PC-3 (cell line): ENCODE results near the gene TEX36. TPM values are rescaled to one million over a fixed set of nuclear protein-coding genes. Genes with fewer than 3 reads are reported as not detected.

ENCODE experiments used
- ATAC-seq: fragments of 200-7000 bp; cut with Tn5 transposase; 2 replicates; pipeline ENCODE4 v1.9.1; 2020; ENCODE audit warnings: mild to moderate bottlenecking, moderate library complexity
- BruUV-seq: library from RNA; stranded (reverse); fragments of 400-500 nt; replicated peaks from 2 replicates; lab custom pipeline; 2021; lab: Mats Ljungman, UMichigan
- CTCF ChIA-PET: fragments of 300-600 bp; sonication (Branson Sonifier 250); formaldehyde crosslinking; loops from one replicate; lab custom pipeline; 2022; ENCODE audit warnings: antibody characterized with exemption; lab: Charles Lee
- POLR2A ChIA-PET: fragments of 300-600 bp; sonication (Branson Sonifier 250); formaldehyde crosslinking; loops from one replicate; lab custom pipeline; 2022; ENCODE audit warnings: antibody characterized with exemption; ENCODE audit not compliant: unreplicated experiment; lab: Charles Lee
- DNase-seq: peaks from one replicate; pipeline ENCODE4 v3.0.0-alpha.2; 2015
- H2AFZ ChIP-seq: fragments of 300-600 bp; sonication (generic); 2 replicates; pipeline ENCODE4 v1.6.0; 2016; ENCODE audit warnings: antibody characterized with exemption, low read length
- H3F3A ChIP-seq: fragments of 300-600 bp; sonication (generic); one replicate; pipeline ENCODE4 v1.6.0; 2017; ENCODE audit warnings: antibody characterized with exemption, low read length, control low read depth, mild to moderate bottlenecking; ENCODE audit not compliant: unreplicated experiment
- H3K27ac ChIP-seq: fragments of 300-600 bp; sonication (generic); 2 replicates; pipeline ENCODE4 v1.5.1; 2016; ENCODE audit warnings: mild to moderate bottlenecking, low read length
- H3K27me3 ChIP-seq: fragments of 300-600 bp; sonication (generic); 2 replicates; pipeline ENCODE4 v1.6.1; 2016; ENCODE audit warnings: low read length, mixed read lengths
- H3K36me3 ChIP-seq: fragments of 300-600 bp; sonication (generic); 2 replicates; pipeline ENCODE4 v1.6.1; 2016; ENCODE audit warnings: low read depth, mixed run types, low read length, mixed read lengths
- H3K4me1 ChIP-seq: fragments of 300-600 bp; sonication (generic); 2 replicates; pipeline ENCODE4 v1.5.1; 2016; ENCODE audit warnings: low read length; ENCODE audit not compliant: insufficient read depth
- H3K4me2 ChIP-seq: fragments of 300-600 bp; sonication (generic); 2 replicates; pipeline ENCODE4 v1.6.0; 2016; ENCODE audit warnings: low read length
- H3K4me3 ChIP-seq: fragments of 300-600 bp; sonication (generic); 2 replicates; pipeline ENCODE4 v1.5.1; 2016; ENCODE audit warnings: mild to moderate bottlenecking, low read length, mixed read lengths
- H3K79me2 ChIP-seq: fragments of 300-600 bp; sonication (generic); 2 replicates; pipeline ENCODE4 v1.6.1; 2017; ENCODE audit warnings: low read length, mixed read lengths
- H3K9ac ChIP-seq: fragments of 300-600 bp; sonication (generic); 2 replicates; pipeline ENCODE4 v1.6.0; 2016; ENCODE audit warnings: mild to moderate bottlenecking, low read length
- H3K9me2 ChIP-seq: fragments of 300-600 bp; sonication (generic); replicated peaks from 2 replicates; pipeline ENCODE4 v1.6.1; 2016; ENCODE audit warnings: mixed run types, low read length, mixed read lengths
- H3K9me3 ChIP-seq: fragments of 300-600 bp; sonication (generic); 2 replicates; pipeline ENCODE4 v1.6.1; 2016; ENCODE audit warnings: low read length, mixed read lengths
- H4K20me1 ChIP-seq: fragments of 300-600 bp; sonication (generic); 2 replicates; pipeline ENCODE4 v1.6.1; 2016; ENCODE audit warnings: low read length, mixed read lengths
- EZH2 ChIP-seq: fragments of 300-600 bp; sonication (generic); IDR thresholded peaks from one replicate; pipeline ENCODE4 v1.6.1; 2017; ENCODE audit warnings: antibody characterized with exemption, mild to moderate bottlenecking, low read length; ENCODE audit not compliant: unreplicated experiment
- EZH2phosphoT487 ChIP-seq: fragments of 300-600 bp; sonication (generic); IDR thresholded peaks from 2 replicates; pipeline ENCODE4 v1.6.1; 2018; ENCODE audit warnings: mild to moderate bottlenecking, antibody characterized with exemption, low read length, borderline replicate concordance
- intact Hi-C: fragments of 100-400 bp; cut with micrococcal nuclease; formaldehyde crosslinking; loops from 2 replicates; pipeline ENCODE4 v1.9.0; 2023
- total RNA-seq: library from RNA; depleted of rRNA; stranded (reverse); fragments of >200 nt; gene quantifications from 2 replicates; pipeline ENCODE4 v1.2.3, GENCODE V29; 2014
- TF ChIP-seq, protein P1 (sequence below): fragments of 300-600 bp; sonication (generic); conservative IDR thresholded peaks from 2 replicates; pipeline ENCODE4 v1.5.1; 2017; ENCODE audit warnings: antibody characterized with exemption, low read depth, mild to moderate bottlenecking, low read length

Gene TEX36
- total RNA-seq, 1 experiment from 2014 or later = not detected

DNA sequence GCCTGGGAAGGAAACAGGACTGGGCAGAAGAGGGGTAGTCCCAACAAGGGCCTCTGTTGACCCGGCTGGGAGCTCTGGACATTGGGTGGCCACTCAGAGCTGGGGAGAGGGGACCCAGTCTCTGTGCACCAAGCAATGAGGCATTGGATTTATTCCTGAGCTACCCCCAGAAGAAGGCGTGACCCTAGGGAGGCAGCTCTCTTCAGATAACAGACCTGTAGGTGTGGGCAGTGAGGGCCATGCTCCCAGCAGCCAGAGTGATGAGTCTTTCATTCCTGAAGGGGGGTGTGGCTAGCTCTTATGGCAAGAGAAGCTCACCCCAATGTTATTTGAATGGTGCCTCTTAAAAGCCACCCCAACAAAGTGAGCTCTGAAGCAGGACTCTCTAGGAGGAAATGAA, 20.4 kb downstream of the TEX36 start:
- H3K27me3 ChIP-seq = no peaks in the 10 kb centered on the region
- H3K9ac ChIP-seq = no peak overlapping the region
- BruUV-seq = no TSS peak
- H3K4me3 ChIP-seq = no peak overlapping the region
- no peaks in the 10 kb centered on the region for H3F3A ChIP-seq
- no peaks in the 10 kb centered on the region for H4K20me1 ChIP-seq
- DNase-seq (peak; percentile 37), ATAC-seq (peak; percentile 37)
- H3K36me3 ChIP-seq = no peaks in the 10 kb centered on the region
- peak overlapping the region; percentile 50 for H3K27ac ChIP-seq
- ChIA-PET POLR2A (no interaction called here), CTCF (no interaction called here)
- no peaks in the 10 kb centered on the region for H3K9me2 ChIP-seq
- peak overlapping the region; percentile 50; the same call in 1 of the 2 replicates for H2AFZ ChIP-seq
- intact Hi-C loops = no loop called here
- H3K4me1 ChIP-seq = peaks cover 18% of the 10 kb centered on the region
- H3K4me2 ChIP-seq = peak overlapping the region; percentile 31; the same call in 1 of the 2 replicates
- no peaks in the 10 kb centered on the region for H3K9me3 ChIP-seq
- no peaks in the 10 kb centered on the region for H3K79me2 ChIP-seq
- TF ChIP-seq EZH2 (no peak), EZH2phosphoT487 (no peak)
- TF ChIP-seq, protein P1, sequence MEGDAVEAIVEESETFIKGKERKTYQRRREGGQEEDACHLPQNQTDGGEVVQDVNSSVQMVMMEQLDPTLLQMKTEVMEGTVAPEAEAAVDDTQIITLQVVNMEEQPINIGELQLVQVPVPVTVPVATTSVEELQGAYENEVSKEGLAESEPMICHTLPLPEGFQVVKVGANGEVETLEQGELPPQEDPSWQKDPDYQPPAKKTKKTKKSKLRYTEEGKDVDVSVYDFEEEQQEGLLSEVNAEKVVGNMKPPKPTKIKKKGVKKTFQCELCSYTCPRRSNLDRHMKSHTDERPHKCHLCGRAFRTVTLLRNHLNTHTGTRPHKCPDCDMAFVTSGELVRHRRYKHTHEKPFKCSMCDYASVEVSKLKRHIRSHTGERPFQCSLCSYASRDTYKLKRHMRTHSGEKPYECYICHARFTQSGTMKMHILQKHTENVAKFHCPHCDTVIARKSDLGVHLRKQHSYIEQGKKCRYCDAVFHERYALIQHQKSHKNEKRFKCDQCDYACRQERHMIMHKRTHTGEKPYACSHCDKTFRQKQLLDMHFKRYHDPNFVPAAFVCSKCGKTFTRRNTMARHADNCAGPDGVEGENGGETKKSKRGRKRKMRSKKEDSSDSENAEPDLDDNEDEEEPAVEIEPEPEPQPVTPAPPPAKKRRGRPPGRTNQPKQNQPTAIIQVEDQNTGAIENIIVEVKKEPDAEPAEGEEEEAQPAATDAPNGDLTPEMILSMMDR = no peak

DNA sequence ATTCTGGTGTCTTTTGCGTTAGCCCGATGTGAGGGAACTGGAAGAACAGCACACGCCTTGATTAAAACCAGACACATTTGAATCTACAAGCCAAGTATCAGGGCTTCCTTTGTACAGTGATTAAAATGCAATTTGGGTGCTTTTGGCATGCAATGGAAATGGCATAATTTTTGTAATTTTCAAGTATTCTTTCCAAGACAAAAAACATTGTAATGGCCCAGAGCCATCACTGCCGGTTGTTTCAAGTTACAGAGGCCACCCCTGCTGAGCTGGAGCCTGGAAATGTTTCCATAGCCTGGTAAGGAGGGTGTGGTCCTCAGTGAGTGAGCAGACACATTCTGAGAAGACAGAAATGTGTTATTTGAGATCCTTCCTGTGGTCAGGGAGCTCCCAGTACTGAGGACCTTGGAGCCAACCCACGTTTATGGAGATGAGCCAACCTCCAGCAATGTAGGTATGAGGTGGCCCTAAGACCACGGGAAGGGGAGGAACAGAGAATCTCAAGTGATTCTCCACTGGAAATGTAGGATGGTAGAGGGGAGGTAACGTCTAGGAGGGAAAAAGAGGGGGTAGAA, 20.9 kb downstream of the TEX36 start:
- ChIA-PET CTCF (no interaction called here), POLR2A (no interaction called here)
- Histone ChIP-seq H2AFZ (peak overlapping the region; percentile 50; the same call in 1 of the 2 replicates), H3F3A (no peaks in the 10 kb centered on the region), H3K79me2 (no peaks in the 10 kb centered on the region), H3K9ac (no peak overlapping the region), H3K4me1 (peaks cover 18% of the 10 kb centered on the region), H4K20me1 (no peaks in the 10 kb centered on the region), H3K4me3 (no peak overlapping the region), H3K27me3 (no peaks in the 10 kb centered on the region), H3K27ac (peak overlapping the region; percentile 50), H3K9me3 (no peaks in the 10 kb centered on the region), H3K9me2 (no peaks in the 10 kb centered on the region), H3K36me3 (no peaks in the 10 kb centered on the region), H3K4me2 (peak overlapping the region; percentile 31)
- no peak for TF ChIP-seq EZH2
- TF ChIP-seq EZH2phosphoT487 = no peak
- TF ChIP-seq, protein P1 = no peak
- no TSS peak for BruUV-seq
- intact Hi-C loops = no loop called here
- DNase-seq = peak; percentile 93
- ATAC-seq = peak; percentile 95

GRCh38 chr10:125661431-125661940, 21.5 kb downstream of the TEX36 start:
- ATAC-seq = no peak
- Histone ChIP-seq H3K36me3 (no peaks in the 10 kb centered on the region), H3K9ac (no peak overlapping the region), H3K27ac (peak overlapping the region; percentile 33; the same call in 1 of the 2 replicates), H3F3A (no peaks in the 10 kb centered on the region), H2AFZ (peak overlapping the region; percentile 2; the same call in 1 of the 2 replicates), H3K9me2 (no peaks in the 10 kb centered on the region), H3K9me3 (no peaks in the 10 kb centered on the region), H3K27me3 (no peaks in the 10 kb centered on the region), H3K4me1 (peaks cover 18% of the 10 kb centered on the region), H3K79me2 (no peaks in the 10 kb centered on the region), H3K4me2 (peak overlapping the region; percentile 22; the same call in 1 of the 2 replicates), H3K4me3 (no peak overlapping the region), H4K20me1 (no peaks in the 10 kb centered on the region)
- POLR2A ChIA-PET = no interaction called here
- TF ChIP-seq EZH2phosphoT487 (no peak), EZH2 (no peak)
- TF ChIP-seq, protein P1 = no peak
- no peak for DNase-seq
- CTCF ChIA-PET = no interaction called here
- BruUV-seq = no TSS peak
- intact Hi-C loops = no loop called here
